GM12878 (cell line): Measurements from ENCODE around the gene SPATA25. TPM values are rescaled to one million over a fixed set of nuclear protein-coding genes. Genes with fewer than 3 reads are reported as not detected.

Experiments
- BMI1 ChIP-seq: fragments of 450-650 bp; IDR thresholded peaks from 2 replicates; pipeline ENCODE4 v1.6.1; 2016; ENCODE audit warnings: mild to moderate bottlenecking, moderate library complexity, borderline replicate concordance
- FOXM1 ChIP-seq: IDR thresholded peaks from 2 replicates; pipeline ENCODE4 v1.6.1; 2012; ENCODE audit warnings: low read depth, mild to moderate bottlenecking, inconsistent platforms, low read length, moderate library complexity
- JUNB ChIP-seq: IDR thresholded peaks from 2 replicates; pipeline ENCODE4 v1.6.1; 2016; ENCODE audit warnings: antibody characterized with exemption, mild to moderate bottlenecking
- KAT2A ChIP-seq: conservative IDR thresholded peaks from 2 replicates; pipeline ENCODE4 v1.6.1; 2011; ENCODE audit warnings: low read depth, low read length; ENCODE audit not compliant: control insufficient read depth
- NFXL1 ChIP-seq: fragments of 450-650 bp; IDR thresholded peaks from 2 replicates; pipeline ENCODE4 v1.6.1; 2017; ENCODE audit warnings: antibody characterized with exemption, mild to moderate bottlenecking, borderline replicate concordance
- POU2F2 ChIP-seq: IDR thresholded peaks from 3 replicates; pipeline ENCODE4 v1.6.1; 2011; ENCODE audit warnings: low read depth, mild to moderate bottlenecking, low read length, borderline replicate concordance
- SPI1 ChIP-seq: IDR thresholded peaks from 2 replicates; pipeline ENCODE4 v1.6.1; 2011; ENCODE audit warnings: low read depth, mild to moderate bottlenecking, low read length, moderate library complexity, borderline replicate concordance; ENCODE audit not compliant: insufficient read depth
- TCF3 ChIP-seq: IDR thresholded peaks from 2 replicates; pipeline ENCODE4 v1.6.1; 2012; ENCODE audit warnings: low read depth, mild to moderate bottlenecking, low read length, borderline replicate concordance; ENCODE audit not compliant: insufficient read depth
- ZBTB33 ChIP-seq: fragments of 450-650 bp; IDR thresholded peaks from 2 replicates; pipeline ENCODE4 v1.6.1; 2017; ENCODE audit warnings: mild to moderate bottlenecking
- polyA plus RNA-seq, 11 experiments: library from polyadenylated mRNA; depleted of rRNA in 4 of 11; unstranded in 6 of 11; stranded (reverse) in 5 of 11; fragments of >200 nt; fragmentation: Nextera tagmentation in 4 of 11; fragmentation: Illumina TruSeq in 1 of 11; extraction: Ambion mirVana in 4 of 11; extraction: Trizol in 1 of 11; gene quantifications; 1 replicate in 1 of 11; 2 replicates in 10 of 11; pipeline versions ENCODE4 v1.2.1 to v1.2.3, GENCODE V29; 2011 to 2016; ENCODE audit warnings: inconsistent platforms in 2 of 11, missing spikeins in 2 of 11, low read depth in 1 of 11
- total RNA-seq, 4 experiments: library from RNA; depleted of rRNA in 3 of 4; stranded (reverse); fragments of >200 nt in 3 of 4; fragmentation: Illumina TruSeq in 1 of 4; extraction: Trizol in 1 of 4; gene quantifications; 2 replicates each; pipeline versions ENCODE4 v1.2.1 to v1.2.3, GENCODE V29; 2013 to 2021
- TF ChIP-seq, protein P1 (sequence below): fragments of 450-650 bp; conservative IDR thresholded peaks from 2 replicates; pipeline ENCODE4 v1.6.1; 2017; ENCODE audit warnings: mild to moderate bottlenecking, moderate library complexity

SPATA25 gene
- total and polyA plus RNA-seq, 10 of the 15 experiments (the other 5 are each of a cell fraction or from before 2014, with no cell fraction given) = 0.28 to 2.9 (median 1.3) TPM; not detected in 3

GRCh38 chr20:45908084-45908483 is 20.7 kb upstream of the SPATA25 start (continued):
- TF ChIP-seq, protein P1, sequence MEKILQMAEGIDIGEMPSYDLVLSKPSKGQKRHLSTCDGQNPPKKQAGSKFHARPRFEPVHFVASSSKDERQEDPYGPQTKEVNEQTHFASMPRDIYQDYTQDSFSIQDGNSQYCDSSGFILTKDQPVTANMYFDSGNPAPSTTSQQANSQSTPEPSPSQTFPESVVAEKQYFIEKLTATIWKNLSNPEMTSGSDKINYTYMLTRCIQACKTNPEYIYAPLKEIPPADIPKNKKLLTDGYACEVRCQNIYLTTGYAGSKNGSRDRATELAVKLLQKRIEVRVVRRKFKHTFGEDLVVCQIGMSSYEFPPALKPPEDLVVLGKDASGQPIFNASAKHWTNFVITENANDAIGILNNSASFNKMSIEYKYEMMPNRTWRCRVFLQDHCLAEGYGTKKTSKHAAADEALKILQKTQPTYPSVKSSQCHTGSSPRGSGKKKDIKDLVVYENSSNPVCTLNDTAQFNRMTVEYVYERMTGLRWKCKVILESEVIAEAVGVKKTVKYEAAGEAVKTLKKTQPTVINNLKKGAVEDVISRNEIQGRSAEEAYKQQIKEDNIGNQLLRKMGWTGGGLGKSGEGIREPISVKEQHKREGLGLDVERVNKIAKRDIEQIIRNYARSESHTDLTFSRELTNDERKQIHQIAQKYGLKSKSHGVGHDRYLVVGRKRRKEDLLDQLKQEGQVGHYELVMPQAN = no peak
- TF ChIP-seq POU2F2 = no peak
- no peak for TF ChIP-seq FOXM1
- TF ChIP-seq BMI1 = no peak
- TF ChIP-seq JUNB = no peak
- no peak for TF ChIP-seq SPI1
- TF ChIP-seq NFXL1 = no peak
- no peak for TF ChIP-seq ZBTB33
- TF ChIP-seq KAT2A = no peak
- no peak for TF ChIP-seq TCF3
